KG1 (cell line): ENCODE measurements around the gene SFMBT1.

Experiments
- DNase-seq: peaks from one replicate; lab custom pipeline; 2025; lab: John Stamatoyannopoulos, UW

The SFMBT1 gene, protein sequence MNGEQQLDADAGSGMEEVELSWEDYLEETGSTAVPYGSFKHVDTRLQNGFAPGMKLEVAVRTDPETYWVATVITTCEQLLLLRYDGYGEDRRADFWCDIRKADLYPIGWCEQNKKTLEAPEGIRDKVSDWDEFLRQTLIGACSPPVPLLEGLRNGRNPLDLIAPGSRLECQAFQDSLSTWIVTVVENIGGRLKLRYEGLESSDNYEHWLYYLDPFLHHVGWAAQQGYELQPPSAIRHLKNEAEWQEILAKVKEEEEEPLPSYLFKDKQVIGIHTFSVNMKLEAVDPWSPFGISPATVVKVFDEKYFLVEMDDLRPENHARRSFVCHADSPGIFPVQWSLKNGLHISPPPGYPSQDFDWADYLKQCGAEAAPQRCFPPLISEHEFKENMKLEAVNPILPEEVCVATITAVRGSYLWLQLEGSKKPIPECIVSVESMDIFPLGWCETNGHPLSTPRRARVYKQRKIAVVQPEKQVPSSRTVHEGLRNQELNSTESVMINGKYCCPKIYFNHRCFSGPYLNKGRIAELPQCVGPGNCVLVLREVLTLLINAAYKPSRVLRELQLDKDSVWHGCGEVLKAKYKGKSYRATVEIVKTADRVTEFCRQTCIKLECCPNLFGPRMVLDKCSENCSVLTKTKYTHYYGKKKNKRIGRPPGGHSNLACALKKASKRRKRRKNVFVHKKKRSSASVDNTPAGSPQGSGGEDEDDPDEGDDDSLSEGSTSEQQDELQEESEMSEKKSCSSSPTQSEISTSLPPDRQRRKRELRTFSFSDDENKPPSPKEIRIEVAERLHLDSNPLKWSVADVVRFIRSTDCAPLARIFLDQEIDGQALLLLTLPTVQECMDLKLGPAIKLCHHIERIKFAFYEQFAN

GRCh38 chr3:53045518-53046170 is at the start of gene SFMBT1:
Gene SFMBT1, minus strand, starts transcription at chr3:53046073. Its CDS starts 76,945 bp downstream, at chr3:52969128.
- no peak for DNase-seq

GRCh38 chr3:53092942-53093341 is 47.1 kb upstream of the SFMBT1 start:
- DNase-seq = no peak

GRCh38 chr3:53092216-53092615 is 46.3 kb upstream of the SFMBT1 start:
- DNase-seq = no peak

DNA sequence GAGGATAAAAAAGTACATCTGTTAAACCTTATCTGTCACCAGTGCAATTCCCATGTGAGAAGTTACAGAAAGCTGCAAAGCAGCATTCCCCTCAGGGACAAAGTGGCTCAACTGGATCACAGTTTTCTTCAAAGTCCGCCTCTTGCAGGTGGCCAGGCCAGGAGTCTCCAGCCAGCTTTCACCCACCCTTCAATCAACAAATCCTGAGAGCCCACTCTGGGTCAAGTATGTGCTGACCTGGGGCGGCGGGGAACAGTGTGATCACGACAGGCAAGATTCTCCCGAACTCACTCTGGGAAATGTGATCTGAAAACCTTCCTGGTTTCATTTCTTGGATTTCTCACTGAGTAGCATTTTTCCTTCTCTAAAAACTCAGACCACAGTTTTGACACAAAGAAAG is 45.1 kb upstream of the SFMBT1 start:
- no peak for DNase-seq

DNA sequence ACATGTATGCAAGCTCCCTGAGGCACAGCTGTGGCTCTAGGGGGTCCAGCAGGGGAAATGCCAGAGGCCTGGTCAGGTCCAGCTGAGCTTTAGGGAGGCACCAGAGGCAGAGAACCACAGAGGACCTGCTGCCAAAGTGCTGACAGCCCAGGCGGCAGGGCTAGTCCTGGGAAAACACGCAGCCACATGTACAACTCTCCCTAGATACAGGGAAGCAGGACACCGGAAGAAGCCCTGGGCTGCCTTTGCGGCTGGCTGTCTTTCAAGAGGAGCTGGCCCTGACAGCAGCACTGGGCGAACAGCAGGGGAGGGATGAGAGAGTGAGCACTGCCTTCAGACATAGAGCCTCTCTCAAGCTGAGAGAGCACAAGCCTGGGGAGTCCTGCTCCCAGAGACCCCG is 43.6 kb upstream of the SFMBT1 start:
- DNase-seq = no peak

- DNase-seq = no peak
These were observed 39.6 kb upstream of the SFMBT1 start for GRCh38 chr3:53085476-53085875.

DNA sequence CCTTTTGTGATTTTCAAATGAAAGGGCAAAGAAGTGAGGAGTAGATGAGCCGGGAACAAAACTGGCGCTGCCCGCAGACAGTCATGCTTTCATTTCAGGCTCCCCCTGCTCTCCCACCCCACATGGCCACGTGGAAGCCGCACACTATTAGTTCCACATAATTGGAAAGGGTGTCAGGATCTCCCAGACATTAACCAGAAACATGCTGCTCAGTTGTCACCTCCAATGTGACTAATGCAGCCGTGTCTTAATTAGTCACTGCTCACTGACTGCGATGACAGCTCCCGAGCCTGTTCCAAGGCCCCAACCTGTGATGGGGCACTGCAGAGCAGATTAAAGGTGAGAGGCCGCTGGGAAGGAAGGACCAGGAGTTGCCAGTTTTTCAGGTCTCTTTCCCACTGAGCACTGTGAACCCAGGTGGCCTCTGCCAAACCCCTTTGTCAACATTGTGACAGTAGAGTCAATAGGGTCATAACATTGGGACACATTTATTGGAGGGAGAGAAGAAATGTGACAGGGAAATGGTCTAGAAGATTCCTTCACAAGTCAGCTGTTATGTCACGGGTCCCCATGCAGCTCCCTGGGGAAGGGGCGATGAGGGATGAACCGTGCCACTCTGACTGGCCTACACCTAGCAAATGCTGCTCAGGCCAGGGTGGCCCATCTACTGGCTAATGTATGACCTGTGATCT is 38.6 kb upstream of the SFMBT1 start:
- no peak for DNase-seq

DNA sequence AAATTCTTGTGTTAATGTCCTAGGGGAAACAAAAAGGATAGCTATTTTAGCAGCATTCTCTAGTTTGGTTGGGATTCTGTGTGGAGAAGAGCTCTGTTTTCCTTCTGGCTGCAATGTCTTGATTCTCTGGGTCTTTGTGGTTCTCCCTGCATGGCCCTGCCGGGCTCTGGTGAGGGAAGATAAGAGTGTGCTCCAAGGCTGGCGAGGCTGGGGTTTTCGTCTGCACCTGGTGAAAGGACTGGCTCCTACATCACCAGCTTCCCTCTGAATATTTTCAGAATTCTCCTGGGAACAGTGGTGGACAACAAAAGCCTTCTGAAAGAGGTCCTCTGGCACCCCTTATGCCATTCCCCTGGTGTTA is 38.1 kb upstream of the SFMBT1 start:
- DNase-seq = no peak

DNA sequence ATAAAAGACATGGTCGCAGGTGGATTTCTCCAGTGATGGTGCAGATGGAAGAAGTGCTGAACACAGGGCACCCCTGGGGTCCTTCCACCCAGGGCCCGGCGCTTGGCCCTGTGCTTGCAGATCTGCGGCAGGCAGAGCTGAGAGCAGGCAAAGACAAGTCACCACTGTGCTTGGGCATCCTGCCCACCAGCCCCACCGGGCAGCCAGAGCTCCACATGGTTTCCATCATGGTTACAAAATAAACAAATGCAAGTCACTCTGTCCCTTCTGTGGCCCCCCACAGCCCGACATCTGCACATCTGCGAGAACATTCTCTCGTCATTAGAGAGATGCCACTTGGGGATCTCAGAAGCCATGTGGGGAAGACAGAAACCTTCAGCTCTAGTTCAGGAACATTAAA is 37.6 kb upstream of the SFMBT1 start:
- no peak for DNase-seq

GRCh38 chr3:53082736-53083135 is 36.9 kb upstream of the SFMBT1 start:
- no peak for DNase-seq

DNA sequence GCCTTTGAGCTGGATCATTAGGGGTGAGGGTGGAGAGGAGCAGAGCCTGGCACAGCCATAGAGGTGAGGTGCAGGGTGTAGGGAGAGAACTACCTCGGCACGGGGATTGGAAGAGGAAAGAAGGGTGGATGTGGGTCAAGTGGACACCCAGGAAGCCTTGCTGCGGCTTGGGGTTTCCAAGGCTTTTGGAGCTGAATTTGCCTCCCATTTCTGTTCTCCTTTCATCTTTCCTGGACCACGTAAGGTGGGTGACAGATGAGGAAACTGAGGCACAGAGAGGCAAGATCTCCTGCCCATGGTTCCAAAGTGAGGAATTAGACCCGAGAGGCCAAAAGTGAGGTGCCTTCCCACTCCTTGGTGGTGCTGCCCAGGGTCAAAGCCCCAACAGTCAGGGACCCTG is 35.4 kb upstream of the SFMBT1 start:
- DNase-seq = no peak

DNA sequence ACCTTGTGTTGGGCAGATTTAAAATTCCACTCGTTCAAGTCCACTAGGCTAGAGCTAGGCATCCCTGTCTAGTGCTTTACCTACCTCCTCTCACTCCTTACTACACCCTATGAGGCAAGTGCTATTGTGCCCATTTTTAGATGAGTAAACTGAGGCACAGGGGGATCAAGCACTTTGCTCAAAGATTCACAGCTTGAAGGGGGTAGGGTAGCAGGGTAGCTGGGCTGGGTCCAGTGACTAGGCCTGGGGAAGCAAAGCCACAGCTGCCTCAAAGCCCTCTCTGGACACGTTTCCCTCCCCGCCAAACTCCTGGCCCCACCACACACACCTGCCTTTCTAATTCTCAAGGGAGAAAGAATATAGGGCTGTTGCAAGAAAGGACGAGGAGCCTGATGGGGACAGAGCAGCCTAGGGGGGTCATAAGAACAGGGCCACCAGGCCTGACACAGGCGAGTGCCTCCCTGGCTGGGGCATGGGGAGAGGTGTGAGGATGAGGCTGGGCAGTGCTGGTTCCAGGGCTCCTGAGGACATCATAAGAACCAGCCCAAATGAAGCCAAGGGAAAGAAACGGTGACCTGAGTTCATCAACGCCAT is 34.8 kb upstream of the SFMBT1 start:
- DNase-seq = no peak

DNA sequence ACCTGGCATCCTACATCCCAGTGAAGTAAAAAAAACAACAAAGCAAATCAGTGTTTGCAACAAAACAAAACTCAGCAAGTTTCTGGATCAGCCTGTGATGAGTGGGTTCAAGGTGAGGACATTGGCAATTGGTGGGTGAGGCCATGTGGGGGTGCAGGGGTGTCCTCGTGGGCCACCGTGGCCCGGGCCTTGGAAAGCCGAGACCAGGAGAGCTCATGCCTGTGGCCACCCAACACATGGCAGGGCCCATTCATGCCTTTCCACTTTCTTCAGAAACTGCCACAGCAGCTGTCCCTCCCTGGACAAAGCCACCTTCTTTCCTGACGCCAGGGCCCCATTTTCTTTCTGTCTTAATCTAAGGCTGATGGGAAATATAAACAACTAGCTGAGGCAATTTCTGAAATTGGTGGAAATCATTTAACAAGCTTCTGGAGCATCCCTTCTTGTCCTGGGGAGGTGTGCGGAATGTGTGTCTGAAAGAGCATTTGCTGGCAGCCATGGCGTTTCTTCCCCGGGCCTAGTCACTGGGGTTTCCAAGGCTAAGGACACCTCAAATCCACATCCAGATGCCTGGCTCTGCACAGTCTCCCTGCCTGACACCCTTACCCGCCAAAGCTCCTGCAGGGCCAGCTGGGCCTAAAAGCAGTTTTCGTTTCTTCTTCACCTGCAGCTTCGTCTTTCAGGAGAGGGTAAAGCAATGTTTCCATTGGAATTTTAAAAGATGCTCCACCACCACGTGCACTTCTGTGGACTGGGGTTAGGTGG is 34.1 kb upstream of the SFMBT1 start:
- DNase-seq = no peak

DNA sequence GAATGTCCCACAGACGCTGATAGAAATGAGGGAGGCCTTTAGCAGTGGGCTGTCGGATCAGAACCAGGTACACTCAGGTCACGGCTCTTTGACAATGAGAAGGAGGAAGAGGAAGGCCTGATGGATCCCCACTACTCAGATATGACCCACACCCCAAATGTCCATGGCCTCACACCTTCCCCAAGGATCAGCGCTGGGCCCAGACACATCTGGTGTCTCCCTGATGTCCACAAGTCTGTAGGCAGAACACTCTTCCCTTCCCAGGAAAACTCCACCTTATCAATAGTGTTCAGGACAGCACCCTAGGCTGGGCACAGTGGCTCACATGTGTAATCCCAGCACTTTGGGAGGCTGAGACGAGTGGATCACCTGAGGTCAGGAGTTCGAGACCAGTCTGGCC is 33.3 kb upstream of the SFMBT1 start:
- DNase-seq = no peak

GRCh38 chr3:53078656-53079055 is 32.8 kb upstream of the SFMBT1 start:
- no peak for DNase-seq

GRCh38 chr3:53077476-53078220 is 31.8 kb upstream of the SFMBT1 start:
- DNase-seq = no peak

DNA sequence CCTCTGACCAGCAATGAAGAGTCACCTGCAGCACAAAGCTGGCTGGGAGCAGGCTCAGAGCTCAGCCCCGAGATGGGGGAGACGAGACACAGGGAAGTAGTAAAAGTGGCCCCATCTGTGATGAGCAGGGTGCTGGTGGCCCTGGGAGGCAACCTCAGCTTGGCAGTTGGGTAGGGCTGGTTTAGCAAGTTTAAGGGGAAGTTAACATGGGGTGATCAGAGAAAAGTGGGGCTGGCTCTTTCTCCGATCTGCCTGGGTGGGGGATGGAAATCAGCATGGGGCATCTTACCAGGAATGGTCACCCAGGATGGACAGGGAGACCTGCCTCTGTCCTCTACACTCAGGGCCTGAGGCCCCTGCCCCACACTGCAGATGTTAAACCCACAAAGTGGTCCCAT is 29.9 kb upstream of the SFMBT1 start:
- no peak for DNase-seq

- DNase-seq = no peak
These were observed 29.2 kb upstream of the SFMBT1 start for GRCh38 chr3:53074761-53075742.

GRCh38 chr3:53074366-53074696 is 28.5 kb upstream of the SFMBT1 start:
- no peak for DNase-seq
